HG02798 (cell line): ENCODE data around the gene MED27.

ENCODE experiments used
- ATAC-seq: cut with Tn5 transposase; IDR thresholded peaks from one replicate; pipeline ENCODE4 v1.9.1; 2021; ENCODE audit warnings: mild to moderate bottlenecking; ENCODE audit not compliant: unreplicated experiment, poor library complexity

The MED27 gene, protein sequence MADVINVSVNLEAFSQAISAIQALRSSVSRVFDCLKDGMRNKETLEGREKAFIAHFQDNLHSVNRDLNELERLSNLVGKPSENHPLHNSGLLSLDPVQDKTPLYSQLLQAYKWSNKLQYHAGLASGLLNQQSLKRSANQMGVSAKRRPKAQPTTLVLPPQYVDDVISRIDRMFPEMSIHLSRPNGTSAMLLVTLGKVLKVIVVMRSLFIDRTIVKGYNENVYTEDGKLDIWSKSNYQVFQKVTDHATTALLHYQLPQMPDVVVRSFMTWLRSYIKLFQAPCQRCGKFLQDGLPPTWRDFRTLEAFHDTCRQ

DNA sequence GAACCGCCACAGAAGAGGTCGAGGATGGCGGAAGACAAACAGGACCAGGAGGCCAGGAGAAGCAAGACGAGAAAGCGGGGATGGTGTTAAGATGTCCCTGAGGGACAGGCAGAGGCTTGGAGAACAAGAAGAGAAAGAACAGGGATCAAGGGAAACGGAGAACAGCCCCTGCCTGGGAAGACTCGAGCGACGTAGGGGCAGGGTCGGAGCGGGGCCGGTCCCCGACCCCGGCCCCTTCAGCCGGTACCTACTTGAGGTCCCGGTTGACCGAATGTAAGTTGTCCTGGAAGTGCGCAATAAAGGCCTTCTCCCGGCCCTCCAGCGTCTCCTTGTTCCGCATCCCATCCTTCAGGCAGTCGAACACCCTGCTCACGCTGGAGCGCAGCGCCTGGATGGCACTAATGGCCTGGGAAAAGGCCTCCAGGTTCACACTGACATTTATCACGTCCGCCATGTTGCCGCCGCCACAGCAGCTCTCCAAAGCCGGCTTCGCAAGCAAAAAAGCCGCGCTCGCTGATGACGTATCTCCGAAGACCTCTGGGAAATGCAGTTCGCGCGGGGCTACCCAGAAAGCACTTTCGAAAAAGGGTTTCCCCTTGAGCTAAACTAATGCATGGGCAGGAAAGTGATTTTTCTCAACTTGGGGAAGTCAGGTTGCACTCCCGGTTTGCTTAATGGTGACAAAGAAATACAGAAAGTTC lies at the start of gene MED27:
TSS of gene MED27 (minus strand) at position 477 of the 701 bp plus-strand sequence. CDS start at position 454, 23 bp downstream.
- peak; percentile 94 for ATAC-seq

- ATAC-seq: no peak
Measured at GRCh38 chr9:132127888-132128534, 48.3 kb upstream of the MED27 start.

GRCh38 chr9:132126680-132127236 lies 47.1 kb upstream of the MED27 start:
- ATAC-seq: no peak

DNA sequence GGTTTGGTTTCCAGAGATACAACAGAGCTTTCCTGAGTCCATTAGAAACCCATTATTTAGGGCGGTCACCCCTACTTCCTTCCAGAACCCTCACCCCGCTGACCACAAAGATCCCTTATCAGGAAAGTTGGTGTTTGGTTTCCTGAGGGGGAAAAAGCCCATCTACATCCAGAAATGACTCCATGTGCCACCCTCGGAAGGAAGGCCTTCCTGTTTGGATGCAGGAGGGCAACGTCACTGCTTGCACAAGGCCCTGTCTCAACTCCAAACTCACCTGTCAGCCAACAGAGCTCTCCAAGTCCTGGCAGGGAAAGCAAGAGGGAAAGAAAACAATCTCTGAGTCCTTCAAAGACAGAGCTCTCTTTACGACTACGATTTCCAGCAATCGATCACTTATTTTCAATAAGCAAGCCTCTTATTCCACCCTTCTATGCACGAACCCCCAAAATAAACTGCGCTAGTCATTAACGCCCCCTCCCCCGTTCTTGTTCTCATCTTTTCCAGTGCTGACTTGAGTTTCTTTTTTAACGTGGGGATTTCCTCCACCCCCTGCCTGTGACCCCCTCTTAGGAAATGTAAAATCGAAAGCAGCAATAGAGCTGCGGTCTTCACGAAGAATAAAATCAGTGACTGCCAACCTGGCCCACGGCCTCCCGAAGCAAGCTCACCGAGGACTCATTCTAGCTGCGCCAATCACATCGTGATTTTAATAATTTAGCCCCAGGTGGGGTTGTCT lies 46.4 kb upstream of the MED27 start:
- no peak for ATAC-seq

- ATAC-seq: no peak
Measured at GRCh38 chr9:132125361-132125760, 45.7 kb upstream of the MED27 start.

GRCh38 chr9:132124800-132125199 lies 45.1 kb upstream of the MED27 start:
- no peak for ATAC-seq

DNA sequence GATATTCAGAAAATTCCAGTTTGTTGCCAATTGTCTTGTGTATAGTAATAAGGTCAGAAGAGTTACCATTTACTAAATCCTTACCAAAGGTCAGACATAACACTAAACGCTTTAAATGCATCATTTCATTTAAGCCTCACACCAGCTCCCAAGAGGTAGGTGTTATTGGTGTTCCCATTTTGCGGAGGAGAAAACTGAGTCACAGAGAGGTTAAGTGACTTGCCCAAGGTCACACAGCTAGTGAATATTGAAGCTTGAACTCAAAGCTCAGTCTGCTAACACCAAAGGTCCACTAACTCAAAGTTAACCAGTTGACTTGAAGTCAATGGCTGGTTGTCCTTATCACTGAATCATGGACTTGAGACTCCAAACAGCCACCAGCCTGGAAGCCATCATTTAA lies 41.4 kb upstream of the MED27 start:
- ATAC-seq: no peak

- no peak for ATAC-seq
Measured at GRCh38 chr9:132117694-132118093, 38.0 kb upstream of the MED27 start.

DNA sequence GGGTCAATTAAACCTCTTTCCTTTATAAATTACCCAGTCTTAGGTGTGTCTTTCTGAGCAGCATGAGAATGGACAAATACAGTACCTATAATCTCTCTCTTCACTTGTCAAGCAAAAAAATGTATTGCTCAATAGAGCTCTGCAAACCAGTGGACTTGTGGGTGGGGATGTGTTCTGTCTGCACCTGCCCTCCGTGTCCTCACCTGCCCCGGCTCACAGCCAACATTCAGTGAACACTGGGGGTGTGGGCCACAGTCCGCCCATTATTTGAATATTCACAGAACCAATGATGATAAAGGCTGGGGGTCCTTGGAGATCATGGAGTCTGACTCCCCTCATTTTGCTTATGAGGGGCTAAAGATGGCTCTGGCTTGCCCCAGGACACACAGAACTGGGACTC lies 36.9 kb upstream of the MED27 start:
- no peak for ATAC-seq

DNA sequence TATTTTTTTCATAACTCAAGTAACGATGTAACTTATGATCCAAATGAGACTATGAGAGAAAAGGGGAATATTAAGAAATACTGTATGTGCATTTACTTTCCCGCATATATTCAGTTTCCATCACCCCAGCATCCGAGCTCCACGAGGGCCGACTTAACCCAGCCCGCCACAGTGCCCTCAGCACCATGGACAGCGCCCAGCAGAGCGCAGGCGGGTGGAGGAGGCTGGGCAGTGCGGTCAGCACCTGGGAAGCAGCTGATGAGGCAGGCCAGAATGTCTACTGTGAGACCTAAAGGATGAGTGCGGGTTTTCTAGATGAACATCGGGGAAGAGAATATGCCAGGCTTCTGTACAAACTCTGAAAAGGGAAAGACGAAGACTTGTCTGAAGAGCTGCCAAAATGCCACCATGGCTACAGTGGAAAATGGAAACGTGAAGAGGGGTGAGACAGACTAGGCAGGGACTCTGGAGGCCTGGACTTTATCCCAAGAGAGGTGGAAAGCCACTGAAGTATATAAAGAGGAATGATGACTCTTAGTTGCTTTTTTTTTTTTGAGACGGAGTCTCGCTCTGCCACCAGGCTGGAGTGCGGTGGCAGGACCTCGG lies 34.5 kb upstream of the MED27 start:
- ATAC-seq: no peak

- no peak for ATAC-seq
Measured at GRCh38 chr9:132109291-132109690, 29.6 kb upstream of the MED27 start.

DNA sequence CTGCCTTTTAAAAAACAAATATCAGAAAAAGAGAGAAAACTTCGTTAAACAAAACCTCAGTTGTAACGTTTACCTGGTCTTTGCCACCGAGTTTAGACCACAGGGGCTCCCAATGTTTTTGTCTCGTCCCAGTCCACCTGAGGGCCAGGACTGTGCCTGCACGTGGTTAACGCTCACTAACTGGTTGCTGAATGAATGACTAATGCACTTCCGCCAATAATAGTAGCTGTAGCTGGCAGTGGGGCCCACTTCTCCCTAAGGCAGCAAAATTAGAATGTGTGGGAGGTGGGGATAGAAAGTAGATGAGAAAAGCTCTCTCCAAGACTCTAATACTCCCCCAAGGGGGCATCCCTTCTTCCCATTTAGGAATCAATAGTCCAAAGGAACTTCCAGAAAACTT lies 29.1 kb upstream of the MED27 start:
- no peak for ATAC-seq

GRCh38 chr9:132099741-132100407 lies 20.2 kb upstream of the MED27 start:
- ATAC-seq: no peak

DNA sequence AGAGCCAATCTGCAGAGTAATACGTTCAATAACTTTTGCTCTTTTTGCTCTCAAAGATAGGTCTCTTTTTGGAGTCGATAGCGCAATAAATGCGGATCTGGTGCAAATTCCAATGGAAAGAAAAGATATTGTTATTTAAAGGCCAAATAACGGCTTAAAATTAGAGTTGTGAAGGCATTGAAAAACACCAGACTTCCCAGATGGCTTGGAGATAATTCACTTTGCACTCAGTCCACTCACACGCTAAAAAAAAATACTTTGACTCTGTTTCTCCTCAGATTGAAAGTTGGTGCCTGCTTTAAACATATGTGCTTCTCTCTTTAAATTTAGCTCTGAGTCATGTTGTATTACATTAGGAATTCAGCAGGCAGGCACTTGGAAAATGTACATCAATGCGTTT lies 19.5 kb upstream of the MED27 start:
- ATAC-seq: no peak

DNA sequence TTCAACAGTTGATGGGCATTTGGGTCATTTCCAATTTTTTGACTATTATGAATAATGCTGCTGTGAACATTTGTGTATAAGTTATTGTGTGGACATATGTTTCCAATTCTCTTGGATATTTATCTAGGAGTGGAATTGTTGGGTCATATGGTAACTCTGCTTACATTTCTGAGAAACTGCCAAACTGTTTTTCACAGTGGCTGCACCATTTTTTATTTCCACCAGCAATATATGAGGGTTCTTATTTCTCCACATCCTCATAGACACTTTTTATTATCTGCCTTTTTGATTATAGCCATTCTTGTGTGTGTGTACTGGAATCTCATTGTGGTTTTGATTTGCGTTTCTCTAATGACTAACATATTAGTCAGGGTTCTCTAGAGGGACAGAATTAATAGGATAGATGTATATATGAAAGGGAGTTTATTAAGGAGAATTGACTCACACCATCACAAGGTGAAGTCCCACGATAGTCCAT lies 14.7 kb upstream of the MED27 start:
- no peak for ATAC-seq

GRCh38 chr9:132090771-132091170 lies 11.1 kb upstream of the MED27 start:
- ATAC-seq: no peak

DNA sequence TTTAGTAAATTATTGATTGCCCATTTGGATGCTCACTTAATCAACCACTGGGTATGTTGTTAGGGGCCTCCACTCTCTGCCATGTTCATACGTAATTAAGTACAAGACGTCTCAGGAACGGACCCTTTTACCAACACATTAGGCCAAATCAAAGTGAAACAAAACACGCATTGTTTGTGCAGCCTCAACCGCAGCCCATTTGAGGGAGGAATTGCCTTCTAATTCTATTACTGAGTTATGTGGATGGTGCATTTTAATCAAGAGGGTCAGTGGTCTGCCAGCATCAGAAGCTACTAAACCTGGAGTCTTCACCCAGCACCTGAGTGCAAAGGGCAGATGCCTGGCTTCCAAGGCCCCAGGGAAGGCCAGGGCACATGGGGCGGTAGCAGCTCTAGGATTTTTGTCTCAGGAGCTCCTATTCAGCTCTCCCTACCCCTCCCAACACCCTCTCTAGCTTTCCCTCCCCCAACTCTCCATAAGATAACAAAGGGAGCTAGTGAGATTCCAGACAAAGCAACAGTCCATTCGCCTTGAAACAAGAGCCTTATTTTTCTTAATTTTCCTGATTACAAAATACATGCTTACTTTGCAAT lies 7.9 kb upstream of the MED27 start:
- ATAC-seq: no peak

DNA sequence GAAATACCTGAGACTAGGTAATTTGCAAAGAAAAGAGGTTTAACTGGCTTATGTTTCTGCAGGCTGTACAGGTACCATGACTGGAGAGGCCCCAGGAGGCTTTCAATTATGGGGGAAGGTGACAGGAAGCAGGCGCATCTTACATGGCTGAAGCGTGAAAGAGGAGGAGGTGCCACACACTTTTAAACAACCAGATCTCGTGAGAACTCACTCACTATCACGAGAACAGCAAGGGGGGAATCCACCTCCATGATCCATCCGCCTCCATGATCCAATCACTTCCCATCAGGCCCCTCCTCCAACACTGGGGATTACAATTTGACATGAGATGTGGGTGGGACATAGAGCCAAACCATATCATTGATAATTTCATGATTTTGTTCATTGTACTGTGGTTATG lies 2.5 kb upstream of the MED27 start:
- no peak for ATAC-seq
